NCI-H2029 (cell line): ENCODE measurements around the gene PTMS.
"Not testable (repeated sequence)": the region's sequence is repeated elsewhere in the genome, so short reads cannot be mapped to it uniquely, and the experiment has no call there.

ENCODE experiments used
- DNase-seq: peaks from one replicate; lab custom pipeline; 2025; lab: John Stamatoyannopoulos, UW

Gene PTMS

GRCh38 chr12:6765634-6766581 is at the start of gene PTMS:
Gene PTMS (plus strand): TSS chr12:6766363. CDS start chr12:6766706, 343 bp downstream.
- DNase-seq = peak; percentile 82

GRCh38 chr12:6716874-6717437 is 49.2 kb upstream of the PTMS start:
- no peak for DNase-seq

GRCh38 chr12:6722863-6723262 is 43.3 kb upstream of the PTMS start:
- DNase-seq = no peak

GRCh38 chr12:6723607-6724408 is 42.4 kb upstream of the PTMS start, which contains the start of gene COPS7A:
Gene COPS7A (plus strand): TSS chr12:6724046. CDS start chr12:6724657, 611 bp downstream.
- DNase-seq = peak; percentile 99

GRCh38 chr12:6724409-6724797 is 41.8 kb upstream of the PTMS start:
- no peak for DNase-seq

- no peak for DNase-seq
These were observed 40.8 kb upstream of the PTMS start for GRCh38 chr12:6725350-6725749.

- no peak for DNase-seq
These were observed 37.0 kb upstream of the PTMS start for GRCh38 chr12:6729186-6729585.

- no peak for DNase-seq
These were observed 36.0 kb upstream of the PTMS start for GRCh38 chr12:6730169-6730568.

GRCh38 chr12:6734506-6735387 is 31.4 kb upstream of the PTMS start:
- no peak for DNase-seq

- no peak for DNase-seq
These were observed 30.5 kb upstream of the PTMS start for GRCh38 chr12:6735448-6736191.

- DNase-seq = no peak
These were observed 29.4 kb upstream of the PTMS start for GRCh38 chr12:6736754-6737153.

GRCh38 chr12:6742080-6742479 is 24.1 kb upstream of the PTMS start:
- not testable (repeated sequence) for DNase-seq

- DNase-seq = no peak
These were observed 23.3 kb upstream of the PTMS start for GRCh38 chr12:6742834-6743233.

GRCh38 chr12:6743300-6743699 is 22.9 kb upstream of the PTMS start:
- DNase-seq = not testable (repeated sequence)

- no peak for DNase-seq
These were observed 20.2 kb upstream of the PTMS start for GRCh38 chr12:6745741-6746525.

GRCh38 chr12:6747216-6747615 is 18.9 kb upstream of the PTMS start:
- no peak for DNase-seq

- DNase-seq = no peak
These were observed 17.4 kb upstream of the PTMS start for GRCh38 chr12:6748761-6749160.

- no peak for DNase-seq
These were observed 15.7 kb upstream of the PTMS start for GRCh38 chr12:6750506-6750905.

- no peak for DNase-seq
These were observed 14.4 kb upstream of the PTMS start for GRCh38 chr12:6751767-6752166.
